OCI-LY7 (cell line): ENCODE measurements around the gene DIP2A.

ENCODE experiments used
- CTCF ChIP-seq: fragments of 200-600 bp; sonication (generic); conservative IDR thresholded peaks from 2 replicates; pipeline ENCODE4 v1.5.1; 2014; ENCODE audit warnings: mild to moderate bottlenecking, antibody characterized with exemption, low read length, moderate library complexity, mixed read lengths
- EZH2phosphoT487 ChIP-seq: fragments of 200-600 bp; sonication (generic); IDR thresholded peaks from 2 replicates; pipeline ENCODE4 v1.6.1; 2018; ENCODE audit warnings: low read depth, borderline replicate concordance, mild to moderate bottlenecking, mixed run types, antibody characterized with exemption, low read length, moderate library complexity, mixed read lengths

GRCh38 chr21:46561445-46562090 is 102.9 kb downstream of the DIP2A start:
- TF ChIP-seq CTCF (no peak), EZH2phosphoT487 (no peak)
